HG03558 (cell line): ENCODE data around the gene DNLZ.

Source experiments
- ATAC-seq: cut with Tn5 transposase; IDR thresholded peaks from one replicate; pipeline ENCODE4 v1.9.1; 2021; ENCODE audit warnings: moderate number of reproducible peaks; ENCODE audit not compliant: unreplicated experiment; ENCODE audit errors: extremely low read depth

DNLZ gene

DNA sequence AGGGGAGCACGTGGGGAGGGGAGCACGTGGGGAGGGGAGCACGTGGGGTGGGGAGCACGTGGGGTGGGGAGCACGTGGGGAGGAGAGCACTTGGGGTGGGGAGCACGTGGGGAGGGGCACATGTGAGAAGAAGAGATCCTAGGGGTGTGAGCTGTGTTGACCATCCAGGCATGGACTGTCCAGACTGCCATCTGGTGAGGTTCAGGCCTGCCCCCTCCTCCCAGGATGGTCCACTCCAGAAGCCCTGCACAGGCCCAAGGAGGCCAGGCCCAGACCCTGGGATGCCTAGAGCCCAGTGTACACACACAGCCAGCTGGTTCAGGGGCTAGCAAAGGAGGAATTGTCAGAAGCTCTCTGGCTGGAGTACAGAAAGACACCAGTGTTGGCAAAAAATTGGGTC, 34.1 kb upstream of the DNLZ start:
- no peak for ATAC-seq

- ATAC-seq: no peak
These were observed 32.6 kb upstream of the DNLZ start for GRCh38 chr9:136396219-136396515.

DNA sequence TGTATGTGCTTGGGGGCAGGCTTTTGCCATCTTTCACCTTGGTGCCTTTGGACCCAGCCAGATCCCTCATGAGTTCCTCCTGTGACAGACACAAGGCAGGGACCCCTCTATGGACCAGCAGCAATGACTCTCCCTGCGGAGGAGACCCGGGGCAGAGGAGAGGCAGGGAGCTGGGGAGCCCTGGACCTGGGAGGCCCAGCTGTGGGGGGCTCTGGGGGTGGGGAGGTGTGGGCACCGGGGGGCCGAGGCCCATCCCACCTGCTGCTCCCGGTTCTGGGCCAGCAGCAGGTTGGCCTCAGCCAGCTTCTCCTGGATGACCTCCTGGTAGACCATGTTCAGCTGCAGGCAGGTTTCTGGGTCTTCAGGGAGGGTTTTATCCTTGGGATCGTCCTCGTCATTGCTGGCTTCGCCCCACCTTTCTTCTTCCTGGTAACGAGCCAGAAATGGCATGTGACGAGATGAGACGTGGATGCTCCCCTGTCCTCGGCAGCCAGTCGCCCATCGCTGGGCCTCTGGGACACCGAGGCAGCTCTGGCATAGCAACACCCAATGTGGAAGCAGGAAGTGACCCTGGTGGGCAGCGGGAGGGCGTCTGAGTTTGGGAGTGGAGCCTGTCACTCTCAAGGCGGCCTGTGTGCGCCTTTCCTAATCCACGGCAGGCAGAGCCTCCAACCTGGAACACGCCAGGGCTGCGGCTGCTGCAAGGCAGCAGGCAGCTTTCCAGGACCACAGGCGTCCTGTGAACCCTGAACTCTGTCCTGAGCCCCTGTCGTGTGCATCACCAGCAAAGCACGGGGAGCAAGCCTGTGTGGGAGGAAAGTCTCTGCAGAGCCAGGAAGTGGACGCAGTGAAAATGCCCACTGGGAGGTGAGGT, 32.0 kb upstream of the DNLZ start:
- no peak for ATAC-seq

DNA sequence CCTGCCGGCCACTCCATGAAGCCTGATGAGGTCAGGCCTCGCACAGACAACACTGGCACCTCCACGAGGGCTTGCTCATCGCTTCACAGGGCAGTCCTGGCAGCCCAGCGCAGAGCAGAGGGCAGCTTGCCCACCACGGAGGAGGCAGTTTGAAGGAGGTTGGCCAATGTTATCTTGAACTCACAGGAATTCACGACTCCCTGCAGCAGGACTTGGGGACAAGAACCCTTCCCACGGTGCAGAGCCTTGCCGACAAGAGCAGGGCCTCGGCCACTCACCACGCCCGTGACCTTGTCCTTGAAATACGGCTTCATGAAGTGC, 31.4 kb upstream of the DNLZ start:
- no peak for ATAC-seq

DNA sequence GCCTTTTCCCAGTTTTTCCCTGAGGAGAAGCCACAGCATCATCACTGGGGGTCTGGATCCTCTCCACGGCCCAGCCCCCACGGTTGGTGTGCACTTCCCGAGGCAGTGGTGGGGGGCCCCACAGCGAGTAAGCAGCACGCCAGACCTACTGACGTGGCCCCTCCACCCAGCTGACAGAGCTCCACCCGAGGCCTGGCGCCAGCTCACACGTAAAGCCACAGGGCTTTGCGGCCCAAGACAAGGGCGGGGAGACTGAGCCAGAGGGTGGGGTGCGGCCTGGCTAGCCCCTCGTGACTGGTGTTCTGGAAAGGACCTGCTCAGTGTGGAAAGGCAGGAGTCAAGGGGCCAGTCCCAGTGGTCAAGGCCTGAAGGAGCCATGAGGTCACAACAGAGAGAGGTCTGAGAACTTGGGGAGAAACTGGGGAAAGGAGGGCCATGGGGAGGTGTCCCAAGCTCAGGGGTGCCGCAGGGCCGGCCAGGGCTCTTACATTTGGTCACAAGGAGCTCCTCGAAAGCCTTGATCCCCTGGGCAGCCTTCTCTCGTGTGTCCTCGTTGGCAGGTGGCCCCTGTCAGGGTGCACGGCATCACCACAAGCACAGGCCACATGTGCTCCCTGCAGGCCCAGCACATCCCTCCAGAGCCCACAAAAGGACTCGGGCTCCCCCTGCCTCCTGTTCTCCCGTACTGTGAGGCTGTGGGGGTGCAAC, 30.9 kb upstream of the DNLZ start:
- no peak for ATAC-seq

- ATAC-seq: no peak
These were observed 30.0 kb upstream of the DNLZ start for GRCh38 chr9:136393531-136393930.

DNA sequence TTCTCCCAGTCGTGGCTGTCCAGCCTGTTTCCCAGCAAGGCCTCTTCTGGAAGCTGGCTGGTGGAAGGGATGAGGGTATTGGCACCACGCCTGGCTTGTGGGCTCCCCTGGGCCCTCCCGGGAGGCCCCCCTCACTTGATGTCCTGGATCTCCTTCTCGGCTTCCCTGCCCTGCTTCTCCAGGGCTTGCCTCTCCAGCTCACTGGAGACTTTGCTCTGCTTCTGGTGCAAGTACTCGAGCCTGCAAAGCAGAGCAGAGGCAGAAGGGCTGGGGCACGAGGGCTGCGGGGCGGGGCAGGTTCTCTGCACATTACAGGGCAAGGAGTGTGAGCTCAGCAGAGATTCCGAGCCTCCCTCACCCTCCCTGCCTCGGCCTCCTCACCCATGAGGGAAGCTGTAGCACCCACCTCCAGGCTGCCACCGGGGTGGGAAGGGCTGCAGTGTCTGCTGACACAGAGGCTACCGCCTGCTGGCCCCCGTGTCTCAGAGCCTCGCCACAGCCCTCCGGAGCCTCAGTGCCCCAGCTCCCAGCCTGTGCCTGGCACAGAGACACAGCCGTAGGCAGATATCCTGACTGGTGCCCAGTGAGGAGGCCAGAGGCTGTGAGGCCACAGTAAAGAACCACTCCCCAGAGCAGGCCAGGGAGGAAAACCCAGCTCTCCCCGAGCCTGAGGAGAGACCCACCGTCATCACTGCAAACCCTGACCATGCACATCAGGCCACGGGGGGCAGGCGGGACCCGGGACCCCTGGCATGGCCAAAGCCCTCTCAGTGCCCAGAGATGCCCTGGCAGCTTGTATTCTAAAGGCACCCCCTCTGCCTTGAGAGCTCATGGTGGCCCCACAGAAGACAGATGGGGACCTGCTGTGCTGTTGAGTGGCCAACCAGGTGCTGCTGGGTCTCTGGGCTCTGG, 29.2 kb upstream of the DNLZ start:
- no peak for ATAC-seq

DNA sequence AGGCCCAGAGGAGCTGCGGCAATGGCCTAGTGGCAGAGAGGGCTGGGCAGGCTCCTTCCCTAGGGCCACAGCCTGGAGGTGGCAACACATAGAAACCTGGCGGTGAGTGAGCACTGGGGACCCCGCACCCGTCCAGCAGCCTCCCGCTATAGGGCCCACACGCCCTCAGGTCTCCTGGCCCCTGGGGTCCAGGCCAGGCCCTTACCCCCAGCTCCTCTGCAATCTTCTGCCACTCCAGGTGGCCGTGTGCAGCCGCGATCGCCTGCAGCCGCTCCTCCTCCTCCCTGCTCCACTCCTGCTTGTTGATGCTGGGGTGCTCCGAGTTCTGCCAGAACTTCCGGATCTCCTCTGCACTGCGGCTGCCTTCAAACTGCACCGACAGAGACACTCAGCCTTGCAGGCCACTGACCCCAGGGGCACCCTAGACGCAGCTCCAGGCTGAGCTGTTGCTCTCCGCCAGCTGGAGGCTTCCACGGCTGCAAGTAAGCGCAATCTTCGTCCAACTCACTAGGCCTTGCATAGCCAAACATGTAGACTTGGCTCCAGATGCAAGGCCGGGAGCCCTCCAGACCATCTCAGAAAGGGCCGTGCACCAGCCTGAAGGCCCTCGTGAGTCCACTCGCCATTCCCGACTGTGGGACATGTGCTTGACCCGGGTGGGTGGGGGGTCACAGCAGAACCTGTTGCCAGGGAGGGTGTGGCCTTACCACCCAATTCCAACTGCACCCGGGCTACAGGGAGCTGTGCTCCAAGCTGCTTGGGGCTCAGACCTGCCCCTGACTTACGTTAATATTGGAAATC, 28.4 kb upstream of the DNLZ start:
- no peak for ATAC-seq

DNA sequence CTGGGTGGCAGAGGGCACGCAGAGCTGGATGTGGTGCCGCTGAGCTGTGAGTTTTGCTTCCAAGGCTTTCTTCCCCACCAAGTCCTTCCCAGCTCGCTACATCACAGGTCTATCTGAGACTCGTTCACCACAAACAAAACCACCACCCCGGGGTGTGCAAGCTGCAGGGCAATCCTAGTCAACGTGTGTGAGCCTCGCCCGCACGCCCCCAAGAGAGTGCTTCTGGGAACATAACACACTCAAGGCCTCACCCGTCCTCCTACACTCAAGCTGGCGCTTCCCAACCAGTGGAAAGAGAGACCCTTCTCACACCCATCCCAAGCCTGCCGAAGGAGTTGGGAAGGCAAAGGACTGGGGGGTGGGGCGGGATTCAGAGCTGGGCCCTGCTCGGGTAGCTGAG, 25.9 kb upstream of the DNLZ start:
- ATAC-seq: no peak

- no peak for ATAC-seq
These were observed 23.7 kb upstream of the DNLZ start for GRCh38 chr9:136387217-136387616.

- no peak for ATAC-seq
These were observed 22.5 kb upstream of the DNLZ start for GRCh38 chr9:136386018-136386417.

GRCh38 chr9:136385015-136385414, 21.5 kb upstream of the DNLZ start:
- no peak for ATAC-seq

GRCh38 chr9:136383436-136383835, 19.9 kb upstream of the DNLZ start:
- ATAC-seq: no peak

GRCh38 chr9:136381966-136382513, 18.5 kb upstream of the DNLZ start:
- no peak for ATAC-seq

- ATAC-seq: no peak
These were observed 17.8 kb upstream of the DNLZ start for GRCh38 chr9:136381311-136381710.

- ATAC-seq: no peak
These were observed 16.8 kb upstream of the DNLZ start for GRCh38 chr9:136380381-136380780.

GRCh38 chr9:136379891-136380290, 16.3 kb upstream of the DNLZ start:
- ATAC-seq: no peak

DNA sequence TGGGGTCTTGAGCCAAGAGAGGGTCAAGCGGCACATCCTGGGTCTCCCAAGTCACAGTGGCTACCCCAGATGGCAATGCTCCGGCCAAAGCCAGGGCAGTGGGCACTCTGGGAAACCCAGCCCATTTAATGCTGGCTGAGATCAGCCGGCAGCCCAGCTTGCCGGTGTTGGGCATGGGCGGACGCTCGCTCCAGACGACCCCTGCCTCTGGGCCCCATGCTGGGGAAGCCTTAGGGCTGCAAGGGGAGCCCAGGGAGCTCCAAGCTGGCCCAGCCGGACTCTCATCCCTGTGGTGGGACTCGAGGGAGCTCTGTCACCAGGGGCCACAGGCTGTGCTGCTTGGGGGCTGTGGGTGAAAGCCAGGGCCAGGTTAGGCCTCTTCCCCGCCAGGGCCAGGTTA, 15.9 kb upstream of the DNLZ start:
- ATAC-seq: no peak

DNA sequence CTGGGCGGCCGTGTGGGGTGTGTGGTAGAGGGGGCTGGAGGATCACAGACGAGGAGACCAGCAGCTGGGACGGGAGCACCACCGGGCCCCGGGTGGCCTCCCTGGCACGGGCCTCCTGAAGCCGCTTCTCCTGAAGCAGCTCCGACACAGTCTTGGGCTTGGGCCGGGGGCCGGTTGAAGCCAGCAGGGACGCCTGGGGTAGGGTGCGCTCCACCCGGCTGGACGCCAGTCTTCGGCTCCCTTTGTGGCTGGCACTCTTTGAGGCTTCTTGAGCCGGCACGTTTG, 15.4 kb upstream of the DNLZ start:
- ATAC-seq: no peak
